T-helper 9 cell (primary cell): ENCODE measurements around the gene ZFC3H1.
"Not testable (repeated sequence)": the region's sequence is repeated elsewhere in the genome, so short reads cannot be mapped to it uniquely, and the experiment has no call there.

Experiments used
- DNase-seq: peaks from one replicate; pipeline ENCODE4 v3.0.0-alpha.2; 2020
- total RNA-seq, 2 donors: gene quantifications; one replicate each; lab custom pipeline; 2026; lab: John Stamatoyannopoulos, UW

Gene ZFC3H1
- 97.1 to 140 reads per million in 2 donors for total RNA-seq

DNA sequence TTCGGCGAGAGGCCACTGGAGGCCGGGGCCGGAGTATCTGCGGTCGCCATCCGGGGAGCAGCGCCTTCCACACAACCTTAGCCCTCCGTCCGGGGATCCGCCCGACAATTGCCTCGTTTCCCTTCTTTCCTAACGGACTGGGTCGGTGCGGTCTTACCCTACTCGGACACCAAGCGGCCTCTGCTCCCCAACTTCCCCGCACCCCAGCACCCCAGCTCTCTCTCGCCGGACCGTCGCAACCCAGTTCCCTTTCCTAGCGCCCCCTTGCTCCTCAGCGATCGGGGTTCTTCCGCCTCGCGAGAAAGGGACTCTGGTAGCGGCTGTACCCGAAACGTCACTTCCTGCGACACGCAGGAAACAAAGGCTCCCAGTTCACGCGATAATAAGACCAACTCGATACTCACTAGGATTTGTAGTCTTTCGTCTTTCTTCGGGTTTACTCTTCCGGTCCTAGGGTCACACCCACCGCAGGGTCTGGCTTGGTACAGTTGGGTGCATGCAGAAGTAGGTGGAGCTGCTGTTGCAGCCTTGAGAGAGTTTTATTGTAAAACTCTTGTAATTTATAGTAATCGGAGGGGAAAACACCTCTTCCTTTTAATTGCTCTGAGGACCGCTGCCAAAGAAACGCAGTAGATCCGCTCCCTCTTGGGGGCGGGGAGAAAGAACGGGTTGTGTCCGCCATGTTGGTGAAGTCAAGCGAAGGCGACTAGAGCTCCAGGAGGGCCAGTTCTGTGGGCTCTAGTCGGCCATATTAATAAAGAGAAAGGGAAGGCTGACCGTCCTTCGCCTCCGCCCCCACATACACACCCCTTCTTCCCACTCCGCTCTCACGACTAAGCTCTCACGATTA is at the start of gene ZFC3H1, which contains the start of gene THAP2:
ZFC3H1 (minus strand) TSS at position 288 of the 850 bp plus-strand sequence; CDS start at position 50, 238 bp downstream.
THAP2 (plus strand) TSS at position 741 of the 850 bp plus-strand sequence. CDS start 209 bp downstream, outside the sequence.
- peak; percentile 83 for DNase-seq

DNA sequence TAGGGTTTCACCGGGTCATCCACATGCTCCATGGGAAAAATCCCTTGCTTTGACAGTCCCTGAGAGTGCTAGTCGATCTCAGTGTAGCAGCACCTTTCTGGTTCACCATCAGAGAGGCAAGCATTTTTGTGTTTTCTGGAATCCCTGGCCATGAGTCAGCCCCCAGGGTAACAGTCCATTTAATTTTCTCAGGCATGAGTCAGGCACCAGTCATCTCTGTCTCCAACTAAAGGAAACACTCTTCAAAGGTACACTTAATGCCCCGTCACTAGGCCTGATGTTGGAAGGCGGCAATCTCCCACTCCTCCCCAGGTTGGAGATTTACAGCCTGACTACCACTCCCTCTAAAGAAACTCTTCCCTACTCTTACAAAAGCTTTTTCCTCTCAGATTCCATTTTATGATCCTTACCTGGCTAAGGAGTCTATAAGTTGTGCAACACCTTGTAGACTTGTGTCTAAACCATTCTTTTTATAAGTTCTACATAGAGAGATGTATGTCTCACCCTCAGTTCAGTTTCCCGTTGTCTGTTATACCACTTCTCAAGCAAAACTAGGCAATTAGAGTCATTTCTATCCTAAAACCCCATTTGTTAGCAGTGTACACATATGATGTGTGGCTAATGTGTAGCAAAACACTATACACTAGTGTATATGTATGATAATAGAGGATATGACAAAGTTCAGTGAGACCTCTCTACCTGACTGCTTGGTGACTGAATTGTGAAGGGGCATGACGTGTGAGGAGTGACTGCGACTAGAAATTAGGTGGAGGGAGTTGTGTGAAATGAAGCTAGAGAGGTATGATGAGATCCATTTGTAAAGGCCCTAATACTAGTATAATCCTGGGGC is 46.9 kb upstream of the ZFC3H1 start:
- no peak for DNase-seq

GRCh38 chr12:71708658-71709057 is 45.0 kb upstream of the ZFC3H1 start:
- no peak for DNase-seq

DNA sequence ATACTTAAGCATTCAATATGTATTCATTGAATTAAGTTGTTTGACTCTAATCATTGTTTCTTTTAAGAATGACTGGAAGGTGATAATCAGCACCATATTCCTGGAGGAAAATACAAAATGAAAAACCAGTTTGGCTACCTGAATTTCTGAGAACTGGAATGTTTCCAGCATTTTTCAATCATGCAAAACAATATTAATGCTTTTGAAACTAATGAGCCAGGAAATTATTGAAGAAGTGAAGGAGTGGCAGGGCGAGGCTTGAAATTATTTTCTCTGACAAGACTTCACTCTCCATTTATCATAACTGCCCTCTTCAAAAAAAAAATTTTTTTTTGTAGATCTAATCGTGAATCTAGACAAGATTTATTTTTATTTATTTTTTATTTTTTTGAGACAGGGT is 41.3 kb upstream of the ZFC3H1 start:
- no peak for DNase-seq

GRCh38 chr12:71703206-71703605 is 39.6 kb upstream of the ZFC3H1 start:
- no peak for DNase-seq

DNA sequence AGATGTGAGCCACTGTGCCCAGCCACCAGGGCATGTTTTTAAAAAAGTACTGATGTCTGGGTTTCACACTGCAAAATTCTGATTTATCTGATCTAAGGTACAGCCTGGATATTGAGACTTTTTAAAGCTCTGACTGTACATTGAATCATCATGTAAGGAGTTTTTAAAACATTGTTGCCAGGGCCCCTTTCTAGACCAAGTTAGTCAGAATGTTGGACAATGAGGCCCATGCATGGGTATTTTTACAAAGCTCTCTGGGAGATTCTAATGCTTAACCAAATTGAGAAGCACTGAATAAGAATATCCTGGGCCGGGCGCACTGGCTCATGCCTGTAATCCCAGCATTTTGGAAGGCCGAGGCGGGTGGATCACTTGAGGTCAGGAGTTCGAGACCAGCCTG is 38.9 kb upstream of the ZFC3H1 start:
- DNase-seq: no peak

DNA sequence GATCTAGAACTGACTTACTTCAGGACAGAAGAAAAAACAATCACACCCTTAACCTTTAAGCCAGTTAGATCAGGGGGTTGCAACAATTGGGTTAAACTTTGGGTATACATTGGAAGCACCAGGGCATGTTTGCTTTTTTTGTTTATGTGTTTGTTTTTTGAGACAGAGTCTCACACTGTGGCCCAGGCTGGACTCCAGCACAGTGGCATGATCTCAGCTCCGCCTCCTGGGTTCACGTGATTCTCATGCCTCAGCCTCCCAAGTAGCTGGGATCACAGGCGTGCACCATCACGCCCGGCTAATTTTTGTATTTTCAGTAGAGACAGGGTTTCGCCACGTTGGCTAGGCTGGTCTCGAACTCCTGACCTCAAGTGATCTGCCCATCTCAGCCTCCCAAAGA is 38.5 kb upstream of the ZFC3H1 start:
- DNase-seq: not testable (repeated sequence)

GRCh38 chr12:71695782-71696181 is 32.1 kb upstream of the ZFC3H1 start:
- no peak for DNase-seq

DNA sequence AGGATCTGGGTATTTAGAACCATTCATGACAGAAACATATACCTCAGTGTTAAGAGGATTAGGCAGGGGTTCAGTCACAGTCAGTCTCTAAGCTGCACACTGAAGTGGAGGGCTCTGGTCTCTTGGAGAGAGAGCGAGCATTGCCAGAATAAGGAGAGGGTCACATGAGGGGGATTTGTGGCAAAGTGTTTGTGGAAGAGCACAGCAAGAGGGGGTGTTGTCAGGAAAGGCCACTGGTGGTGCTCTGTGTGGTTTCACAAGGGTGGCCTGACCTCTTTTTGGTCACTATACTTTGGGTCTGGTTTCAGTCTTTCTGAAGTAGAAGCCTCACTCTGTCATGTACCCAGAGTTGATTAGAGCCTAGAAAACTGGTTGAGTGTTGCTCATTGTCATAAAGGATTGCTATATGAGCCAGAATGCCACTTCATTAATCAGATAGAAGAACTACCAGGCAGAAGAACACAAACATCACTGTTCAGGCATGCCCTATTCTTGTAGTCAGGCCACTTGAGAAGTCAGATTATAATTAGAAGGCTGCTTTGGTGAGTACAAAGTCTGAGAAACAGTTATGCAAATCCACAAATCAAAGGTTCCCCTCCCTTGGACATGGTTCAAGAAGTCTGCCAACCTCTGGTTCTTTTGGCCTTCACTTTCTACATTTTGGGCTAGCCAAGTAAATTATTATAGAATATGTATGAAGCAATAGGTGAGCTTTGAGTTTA is 30.6 kb upstream of the ZFC3H1 start:
- DNase-seq: no peak

DNA sequence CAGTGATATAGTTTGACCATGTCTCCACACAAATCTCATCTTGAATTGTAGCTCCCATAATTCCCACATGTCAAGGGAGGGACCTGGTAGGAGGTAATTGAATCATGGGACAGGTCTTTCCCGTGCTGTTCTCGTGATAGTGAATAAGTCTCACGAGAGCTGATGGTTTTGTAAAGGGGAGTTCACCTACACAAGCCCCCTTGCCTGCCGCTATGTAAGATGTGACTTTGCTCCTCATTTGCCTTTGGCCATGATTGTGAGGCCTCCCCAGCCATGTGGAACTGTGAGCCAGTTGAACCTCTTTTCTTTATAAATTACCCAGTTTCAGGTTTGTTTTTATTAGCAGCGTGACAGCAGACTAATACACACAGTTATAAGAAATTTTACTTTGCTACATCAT is 30.0 kb upstream of the ZFC3H1 start:
- not testable (repeated sequence) for DNase-seq

DNA sequence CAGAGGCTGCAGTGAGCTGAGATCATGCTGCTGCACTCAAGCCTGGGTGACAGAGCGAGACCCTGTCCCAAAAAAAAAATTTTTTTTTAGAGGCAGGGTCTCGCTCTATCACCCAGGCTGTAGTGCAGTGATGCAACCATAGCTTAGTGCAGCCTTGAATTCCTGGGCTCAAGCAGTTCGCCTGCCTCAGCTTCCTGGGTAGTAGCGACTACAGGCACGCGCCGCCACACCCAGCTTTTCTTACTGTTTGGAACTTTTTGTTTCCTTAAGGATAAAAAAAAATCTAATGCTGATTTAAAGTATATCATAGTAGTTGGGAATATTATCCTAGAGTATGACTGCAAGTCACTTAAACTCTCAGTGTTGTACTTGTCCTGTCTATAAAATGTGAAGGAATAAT is 29.5 kb upstream of the ZFC3H1 start:
- DNase-seq: no peak

DNA sequence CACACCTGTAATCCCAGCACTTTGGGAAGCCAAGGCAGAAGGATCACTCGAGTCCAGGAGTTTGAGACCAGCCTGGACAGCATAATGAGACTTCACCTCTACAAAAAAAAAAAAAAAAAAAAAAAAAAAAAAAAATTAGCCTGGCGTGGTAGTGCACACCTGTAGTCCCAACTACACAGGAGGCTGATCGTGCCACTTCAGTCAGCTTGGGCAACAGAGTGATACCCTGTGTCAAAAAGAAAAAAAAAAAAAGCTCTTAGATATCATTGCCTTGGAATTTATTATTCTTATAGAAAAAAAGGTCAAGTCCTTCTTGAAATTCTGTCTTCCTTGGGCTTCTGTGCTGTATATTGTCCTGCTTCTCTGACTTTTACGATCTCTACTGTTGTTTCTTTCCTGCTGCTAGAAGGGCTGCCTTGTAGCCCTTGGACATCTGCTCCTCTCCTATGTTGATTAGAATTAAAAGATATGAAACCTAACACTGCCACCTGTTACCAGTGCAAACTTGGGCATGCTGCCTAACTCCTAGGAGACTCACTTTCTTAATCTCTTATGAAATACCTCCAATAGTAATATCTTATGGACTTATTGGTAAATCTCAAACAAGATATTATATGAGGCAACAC is 28.0 kb upstream of the ZFC3H1 start:
- DNase-seq: no peak

DNA sequence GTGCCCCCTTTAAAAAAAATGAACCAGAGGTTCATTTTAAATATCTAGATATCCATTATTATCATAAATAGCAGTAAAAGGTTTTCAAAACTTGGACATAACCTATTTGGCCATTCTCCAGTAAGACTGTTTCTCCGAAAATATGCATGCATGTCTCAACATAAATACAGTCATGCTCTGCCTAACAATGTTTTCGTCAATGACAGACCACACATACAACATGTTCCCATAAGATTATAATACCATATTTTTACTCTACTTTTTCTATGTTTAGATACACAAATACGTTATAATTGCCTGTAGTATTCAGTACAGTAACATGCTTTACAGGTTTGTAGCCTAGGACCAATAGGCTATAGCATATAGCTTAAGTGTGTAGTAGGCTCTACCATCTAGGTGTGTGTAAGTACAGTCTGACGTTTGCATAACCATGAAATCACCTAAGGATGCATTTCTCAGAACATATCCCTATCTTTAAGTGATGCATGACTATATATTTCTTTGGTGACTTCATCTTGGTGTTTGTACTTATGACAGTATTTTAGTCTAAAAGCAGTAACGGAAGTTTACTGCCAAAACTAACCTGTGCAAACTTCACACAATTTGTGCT is 25.4 kb upstream of the ZFC3H1 start:
- no peak for DNase-seq

DNA sequence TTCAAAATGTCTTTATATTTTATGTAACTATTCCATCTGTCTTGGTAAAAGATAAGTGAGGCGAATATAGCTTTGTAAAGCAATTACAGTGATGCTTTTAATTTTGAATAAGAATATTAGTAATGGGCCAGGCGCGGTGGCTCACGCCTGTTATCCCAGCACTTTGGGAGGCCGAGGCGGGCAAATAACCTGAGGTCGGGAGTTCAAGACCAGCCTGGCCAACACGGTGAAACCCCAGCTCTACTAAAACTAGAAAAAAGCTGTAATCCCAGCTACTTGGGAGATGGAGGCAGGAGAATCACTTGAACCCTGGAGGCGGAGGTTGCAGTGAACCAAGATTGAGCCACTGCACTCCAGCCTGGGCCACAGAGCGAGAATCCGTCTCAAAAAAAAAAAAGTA is 23.5 kb upstream of the ZFC3H1 start:
- not testable (repeated sequence) for DNase-seq

GRCh38 chr12:71686658-71687025 is 23.0 kb upstream of the ZFC3H1 start:
- DNase-seq: no peak

- peak; percentile 70 for DNase-seq
These were observed 22.4 kb upstream of the ZFC3H1 start, which contains the start of gene TMEM19 for GRCh38 chr12:71685914-71686657. TSS of gene TMEM19 (plus strand) at chr12:71686082. CDS start at chr12:71686681, 599 bp downstream.

- no peak for DNase-seq
These were observed 21.8 kb upstream of the ZFC3H1 start for GRCh38 chr12:71685312-71685906.

DNA sequence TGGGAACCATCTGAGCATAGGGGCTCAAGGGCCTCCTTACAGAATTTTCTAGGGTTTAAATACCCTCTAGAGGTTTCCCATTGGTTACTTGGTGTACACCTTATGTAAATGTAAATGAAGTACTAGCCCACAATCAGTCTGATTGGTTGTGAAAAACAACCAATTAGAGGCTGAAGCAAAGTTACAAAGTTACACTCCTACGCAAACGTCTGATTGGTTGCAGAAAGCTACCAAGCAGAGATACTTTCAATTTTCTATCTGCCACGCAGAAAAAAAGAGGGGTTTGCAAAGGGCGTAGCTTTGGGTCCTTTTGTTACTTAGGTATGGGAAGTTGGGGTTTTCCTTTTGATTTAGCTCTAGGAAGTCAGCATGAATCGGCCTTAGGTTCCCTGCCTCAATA is 20.4 kb upstream of the ZFC3H1 start:
- no peak for DNase-seq

GRCh38 chr12:71683633-71684032 is 20.0 kb upstream of the ZFC3H1 start:
- DNase-seq: no peak

GRCh38 chr12:71682466-71682865 is 18.8 kb upstream of the ZFC3H1 start:
- DNase-seq: no peak

DNA sequence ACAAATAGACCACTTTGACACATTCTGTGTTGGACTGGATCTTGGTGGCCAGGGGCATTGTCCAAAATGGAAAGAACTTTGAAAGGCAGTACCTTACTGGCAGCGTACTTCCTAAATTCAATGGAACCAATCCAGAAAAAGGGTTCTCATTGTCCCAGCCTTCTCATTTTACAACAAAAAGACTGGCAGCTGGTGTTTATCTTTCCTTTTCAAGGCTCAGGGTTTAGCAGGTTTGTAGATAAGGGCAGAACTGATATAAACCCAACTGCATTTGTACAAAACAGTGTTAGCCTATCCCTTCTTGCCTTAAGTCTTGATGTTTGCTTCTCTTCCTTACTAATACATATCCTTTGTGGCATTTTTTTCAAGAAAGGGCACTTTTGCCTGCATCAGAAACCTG is 8.2 kb upstream of the ZFC3H1 start:
- DNase-seq: no peak
